MCF 10A (cell line): ENCODE data around the gene KRTAP1-4. TPM values are rescaled to one million over a fixed set of nuclear protein-coding genes. Genes with fewer than 3 reads are reported as not detected.

Experiments used
- BruUV-seq: library from RNA; stranded (reverse); fragments of 400-500 nt; replicated peaks from 2 replicates; lab custom pipeline; 2021; lab: Mats Ljungman, UMichigan
- CTCF ChIA-PET: fragments of 300-600 bp; sonication (Branson Sonifier 250); formaldehyde crosslinking; extraction: SDS; loops from one replicate; lab custom pipeline; 2021; ENCODE audit warnings: antibody characterized with exemption, inconsistent platforms; lab: Yijun Ruan, JAX
- POLR2A ChIA-PET: fragments of 300-600, 350-650 bp; sonication (Branson Sonifier 250); formaldehyde crosslinking; extraction: SDS; loops from one replicate; lab custom pipeline; 2020; ENCODE audit warnings: antibody characterized with exemption, inconsistent platforms; lab: Yijun Ruan, JAX
- DNase-seq: peaks from one replicate; pipeline ENCODE4 v3.0.0-alpha.2; 2018; ENCODE audit not compliant: unreplicated experiment
- H3K27ac Mint-ChIP-seq: one replicate; pipeline ENCODE4 v1.8.0; 2022; ENCODE audit warnings: mild to moderate bottlenecking, low read depth, mixed read lengths; ENCODE audit not compliant: unreplicated experiment
- H3K27me3 Mint-ChIP-seq: one replicate; pipeline ENCODE4 v1.8.0; 2022; ENCODE audit warnings: mixed read lengths; ENCODE audit not compliant: insufficient read depth, unreplicated experiment
- H3K36me3 Mint-ChIP-seq: one replicate; pipeline ENCODE4 v1.8.0; 2022; ENCODE audit warnings: mild to moderate bottlenecking, moderate library complexity, mixed read lengths; ENCODE audit not compliant: insufficient read depth, unreplicated experiment
- H3K4me1 Mint-ChIP-seq: one replicate; pipeline ENCODE4 v1.8.0; 2022; ENCODE audit warnings: mixed read lengths; ENCODE audit not compliant: insufficient read depth, unreplicated experiment
- H3K4me3 Mint-ChIP-seq: one replicate; pipeline ENCODE4 v1.8.0; 2022; ENCODE audit warnings: mild to moderate bottlenecking, moderate library complexity, mixed read lengths; ENCODE audit not compliant: unreplicated experiment
- H3K9me3 Mint-ChIP-seq: one replicate; pipeline ENCODE4 v1.8.0; 2022; ENCODE audit warnings: mixed read lengths; ENCODE audit not compliant: unreplicated experiment
- intact Hi-C: fragments of 100-400 bp; cut with micrococcal nuclease; formaldehyde crosslinking; loops from 2 replicates; pipeline ENCODE4 v1.14.1; 2022
- total RNA-seq: library from RNA; stranded (reverse); gene quantifications from 2 replicates; pipeline ENCODE4 v1.2.3, GENCODE V29; 2022
- TF ChIP-seq, protein P1 (sequence below): fragments of 200-600 bp; IDR thresholded peaks from one replicate; pipeline ENCODE4 v1.8.0; 2022; ENCODE audit warnings: antibody characterized with exemption, mild to moderate bottlenecking; ENCODE audit not compliant: unreplicated experiment

KRTAP1-4 gene
- total RNA-seq, 1 experiment from 2014 or later, result not detected

DNA sequence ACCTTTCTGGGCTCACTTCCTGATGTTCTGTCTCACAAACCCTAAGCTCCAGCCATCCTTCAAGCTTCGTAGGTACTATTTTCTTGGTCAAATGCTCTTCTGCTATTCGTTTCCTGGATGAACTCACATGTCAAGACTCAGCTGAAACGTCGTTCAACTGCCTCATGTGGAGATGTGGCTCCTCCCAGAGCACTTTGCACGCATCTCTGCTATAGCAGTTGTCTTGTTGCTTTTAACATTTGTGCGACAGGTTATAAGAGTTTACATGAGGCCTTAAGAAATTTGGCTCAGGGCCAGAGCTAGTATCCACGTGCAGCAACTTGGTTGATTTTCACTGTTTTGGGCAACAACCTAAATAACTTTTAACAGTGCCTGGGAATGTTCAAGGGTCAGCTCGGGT is 43.1 kb downstream of the KRTAP1-4 start:
- intact Hi-C loops, result no loop called here
- TF ChIP-seq, protein P1, sequence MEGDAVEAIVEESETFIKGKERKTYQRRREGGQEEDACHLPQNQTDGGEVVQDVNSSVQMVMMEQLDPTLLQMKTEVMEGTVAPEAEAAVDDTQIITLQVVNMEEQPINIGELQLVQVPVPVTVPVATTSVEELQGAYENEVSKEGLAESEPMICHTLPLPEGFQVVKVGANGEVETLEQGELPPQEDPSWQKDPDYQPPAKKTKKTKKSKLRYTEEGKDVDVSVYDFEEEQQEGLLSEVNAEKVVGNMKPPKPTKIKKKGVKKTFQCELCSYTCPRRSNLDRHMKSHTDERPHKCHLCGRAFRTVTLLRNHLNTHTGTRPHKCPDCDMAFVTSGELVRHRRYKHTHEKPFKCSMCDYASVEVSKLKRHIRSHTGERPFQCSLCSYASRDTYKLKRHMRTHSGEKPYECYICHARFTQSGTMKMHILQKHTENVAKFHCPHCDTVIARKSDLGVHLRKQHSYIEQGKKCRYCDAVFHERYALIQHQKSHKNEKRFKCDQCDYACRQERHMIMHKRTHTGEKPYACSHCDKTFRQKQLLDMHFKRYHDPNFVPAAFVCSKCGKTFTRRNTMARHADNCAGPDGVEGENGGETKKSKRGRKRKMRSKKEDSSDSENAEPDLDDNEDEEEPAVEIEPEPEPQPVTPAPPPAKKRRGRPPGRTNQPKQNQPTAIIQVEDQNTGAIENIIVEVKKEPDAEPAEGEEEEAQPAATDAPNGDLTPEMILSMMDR, result no peak
- no TSS peak for BruUV-seq
- CTCF ChIA-PET, result interaction anchor here (0.6 to 1.4 kb wide), 2 partner anchors 475 to 676 kb away, joined by 3 read pairs; no protein-coding TSS in a partner anchor
- Mint-ChIP-seq H3K4me1 (peaks cover 5% of the 10 kb centered on the region), H3K36me3 (no peaks in the 10 kb centered on the region), H3K27me3 (peaks cover 26% of the 10 kb centered on the region), H3K4me3 (no peak overlapping the region), H3K27ac (no peak overlapping the region), H3K9me3 (no peaks in the 10 kb centered on the region)
- no peak for DNase-seq
- POLR2A ChIA-PET, result interaction anchor here (0.7 to 1.8 kb wide), 2 partner anchors 9 to 145 kb away, joined by 3 to 4 read pairs; no protein-coding TSS in a partner anchor

- Mint-ChIP-seq H3K27ac (no peak within 1 kb of the TSS), H3K9me3 (no peaks in the 10 kb centered on the region), H3K36me3 (no peaks in the 10 kb centered on the region), H3K27me3 (peaks cover 26% of the 10 kb centered on the region), H3K4me1 (peaks cover 5% of the 10 kb centered on the region), H3K4me3 (no peak within 1 kb of the TSS)
- intact Hi-C loops, result no loop called here
- ChIA-PET CTCF (no interaction called here), POLR2A (interaction anchor here (0.5 to 0.6 kb wide), 3 partner anchors 12 to 367 kb away, joined by 3 to 4 read pairs (median 3); no protein-coding TSS in a partner anchor)
- TF ChIP-seq, protein P1, result no peak
- BruUV-seq, result no TSS peak
- no peak for DNase-seq
Observed at GRCh38 chr17:40984226-40984625, 45.8 kb downstream of the KRTAP1-4 start, which contains the start of gene KRT40. KRT40 (minus strand) TSS chr17:40984326; CDS start chr17:40984273, 53 bp downstream.

DNA sequence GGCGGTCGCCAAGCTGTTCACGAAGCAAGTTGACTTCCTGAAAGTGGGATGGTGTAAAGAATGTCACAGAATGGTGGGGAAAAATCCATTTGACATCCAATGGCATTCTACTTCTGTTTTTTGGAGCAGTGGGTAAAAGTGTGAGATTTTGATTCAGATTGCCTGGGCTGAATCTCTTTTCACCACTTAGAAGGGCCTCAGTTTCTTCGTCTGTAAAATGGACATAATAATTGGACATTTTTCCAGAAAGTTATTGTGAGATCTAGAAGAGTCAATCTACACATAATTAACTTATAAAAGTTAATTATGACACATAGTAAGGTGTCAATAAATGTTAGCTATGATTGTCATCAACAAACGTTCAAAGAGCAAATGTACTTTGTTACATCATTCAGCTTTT is 48.9 kb downstream of the KRTAP1-4 start:
- Mint-ChIP-seq H3K9me3 (no peaks in the 10 kb centered on the region), H3K36me3 (no peaks in the 10 kb centered on the region), H3K27me3 (peaks cover 14% of the 10 kb centered on the region), H3K27ac (no peak overlapping the region), H3K4me1 (no peaks in the 10 kb centered on the region), H3K4me3 (no peak overlapping the region)
- TF ChIP-seq, protein P1, result no peak
- intact Hi-C loops, result no loop called here
- ChIA-PET CTCF (interaction anchor here (0.5 to 0.7 kb wide), 3 partner anchors 35 to 567 kb away, joined by 3 to 4 read pairs (median 3); no protein-coding TSS in a partner anchor), POLR2A (interaction anchor here (1.3 to 2.4 kb wide), 2 partner anchors 11 kb away, joined by 3 to 5 read pairs; no protein-coding TSS in a partner anchor)
- BruUV-seq, result no TSS peak
- no peak for DNase-seq

DNA sequence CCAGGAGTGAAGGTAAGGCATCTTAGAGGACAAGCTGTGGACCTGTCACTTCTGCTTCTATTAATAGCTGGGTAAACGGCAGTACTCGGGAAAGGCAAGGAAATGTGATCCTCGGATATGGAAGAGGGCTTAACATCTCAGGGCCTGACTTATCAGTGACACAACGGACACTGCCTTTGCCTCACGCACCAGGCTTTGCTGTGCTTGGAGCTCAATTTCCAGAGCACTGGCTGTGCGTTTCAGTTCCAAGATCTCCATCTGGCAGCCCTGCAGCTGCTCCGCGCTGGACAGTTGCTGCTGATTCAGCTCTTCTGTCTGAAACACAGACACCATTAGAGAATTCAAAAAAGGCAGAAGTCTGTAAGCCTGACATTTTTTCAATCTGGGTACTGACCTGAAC is 49.4 kb downstream of the KRTAP1-4 start:
- intact Hi-C loops, result no loop called here
- no peaks in the 10 kb centered on the region for H3K9me3 Mint-ChIP-seq
- H3K36me3 Mint-ChIP-seq, result no peaks in the 10 kb centered on the region
- TF ChIP-seq, protein P1, result no peak
- ChIA-PET CTCF (interaction anchor here (0.7 kb wide), 2 partner anchors 34 to 349 kb away, joined by 3 to 4 read pairs; no protein-coding TSS in a partner anchor), POLR2A (interaction anchor here (1.3 kb wide), 1 partner anchor 14 kb away, joined by 3 read pairs; the partner anchor contains the start of gene KRT39)
- H3K4me3 Mint-ChIP-seq, result no peak overlapping the region
- H3K4me1 Mint-ChIP-seq, result no peaks in the 10 kb centered on the region
- peaks cover 11% of the 10 kb centered on the region for H3K27me3 Mint-ChIP-seq
- no TSS peak for BruUV-seq
- DNase-seq, result no peak
- H3K27ac Mint-ChIP-seq, result no peak overlapping the region
